GM06990 (cell line): Measurements from ENCODE around the gene TPCN2.
"Not testable (repeated sequence)": the region's sequence is repeated elsewhere in the genome, so short reads cannot be mapped to it uniquely, and the experiment has no call there.

Experiments used
- DNase-seq: peaks from one replicate; pipeline ENCODE4 v3.0.0-alpha.2; 2011; ENCODE audit not compliant: insufficient read length; ENCODE audit errors: extremely low read depth
- H3K27me3 ChIP-seq: replicated peaks from 2 replicates; pipeline ENCODE4 v1.6.0; 2011; ENCODE audit warnings: low read length; ENCODE audit not compliant: control insufficient read depth, insufficient read depth
- H3K36me3 ChIP-seq: 2 replicates; pipeline ENCODE4 v1.5.1; 2011; ENCODE audit warnings: low read length; ENCODE audit not compliant: control insufficient read depth, insufficient read depth
- H3K4me3 ChIP-seq: replicated peaks from 2 replicates; pipeline ENCODE4 v1.5.1; 2011; ENCODE audit warnings: low read depth, mild to moderate bottlenecking, control low read depth, low read length
- CTCF ChIP-seq: IDR thresholded peaks from 2 replicates; pipeline ENCODE4 v1.5.1; 2011; ENCODE audit warnings: low read length, control low read depth, mild to moderate bottlenecking, inconsistent platforms; ENCODE audit not compliant: insufficient read depth, poor library complexity, severe bottlenecking

Gene TPCN2

GRCh38 chr11:69076129-69076791 is 27.5 kb downstream of the TPCN2 start:
- H3K27me3 ChIP-seq: no peaks in the 10 kb centered on the region
- H3K4me3 ChIP-seq: no peak overlapping the region
- no peaks in the 10 kb centered on the region; the same call in none of the 2 replicates for H3K36me3 ChIP-seq
- TF ChIP-seq CTCF: no peak
- DNase-seq: no peak

GRCh38 chr11:69076977-69077376 is 28.2 kb downstream of the TPCN2 start:
- H3K36me3 ChIP-seq: not testable (repeated sequence)

DNA sequence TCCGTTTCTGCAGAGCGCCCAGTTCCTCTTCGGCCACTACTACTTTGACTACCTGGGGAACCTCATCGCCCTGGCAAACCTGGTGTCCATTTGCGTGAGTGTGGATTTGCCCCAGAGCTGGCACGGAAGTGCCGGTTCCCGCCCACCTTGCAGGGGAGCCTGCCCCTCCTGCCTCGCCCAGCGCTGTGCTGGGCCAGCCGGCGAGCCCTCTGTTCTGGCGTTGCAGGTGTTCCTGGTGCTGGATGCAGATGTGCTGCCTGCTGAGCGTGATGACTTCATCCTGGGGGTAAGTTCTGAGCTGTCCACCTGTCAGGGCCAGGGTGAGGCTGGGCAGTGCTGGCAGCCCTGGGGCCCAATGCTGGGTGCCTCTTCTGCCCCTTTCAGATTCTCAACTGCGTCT is 29.8 kb downstream of the TPCN2 start:
- no peak for TF ChIP-seq CTCF
- Histone ChIP-seq H3K4me3 (no peak overlapping the region), H3K27me3 (no peaks in the 10 kb centered on the region), H3K36me3 (no peaks in the 10 kb centered on the region; the same call in none of the 2 replicates)
- no peak for DNase-seq

More at GRCh38 chr11:69076977-69077376, 28.2 kb downstream of the TPCN2 start:
- not testable (repeated sequence) for H3K4me3 ChIP-seq, DNase-seq, H3K27me3 ChIP-seq

GRCh38 chr11:69078930-69079605 is 30.3 kb downstream of the TPCN2 start:
- Histone ChIP-seq H3K27me3 (no peaks in the 10 kb centered on the region), H3K36me3 (no peaks in the 10 kb centered on the region; the same call in none of the 2 replicates), H3K4me3 (no peak overlapping the region)
- no peak for TF ChIP-seq CTCF
- no peak for DNase-seq

GRCh38 chr11:69079661-69080256 is 31.0 kb downstream of the TPCN2 start:
- no peak for DNase-seq
- Histone ChIP-seq H3K4me3 (no peak overlapping the region), H3K36me3 (no peaks in the 10 kb centered on the region; the same call in none of the 2 replicates), H3K27me3 (no peaks in the 10 kb centered on the region)
- no peak for TF ChIP-seq CTCF
